ENCODE data around the gene MMS19.

MMS19 gene, protein sequence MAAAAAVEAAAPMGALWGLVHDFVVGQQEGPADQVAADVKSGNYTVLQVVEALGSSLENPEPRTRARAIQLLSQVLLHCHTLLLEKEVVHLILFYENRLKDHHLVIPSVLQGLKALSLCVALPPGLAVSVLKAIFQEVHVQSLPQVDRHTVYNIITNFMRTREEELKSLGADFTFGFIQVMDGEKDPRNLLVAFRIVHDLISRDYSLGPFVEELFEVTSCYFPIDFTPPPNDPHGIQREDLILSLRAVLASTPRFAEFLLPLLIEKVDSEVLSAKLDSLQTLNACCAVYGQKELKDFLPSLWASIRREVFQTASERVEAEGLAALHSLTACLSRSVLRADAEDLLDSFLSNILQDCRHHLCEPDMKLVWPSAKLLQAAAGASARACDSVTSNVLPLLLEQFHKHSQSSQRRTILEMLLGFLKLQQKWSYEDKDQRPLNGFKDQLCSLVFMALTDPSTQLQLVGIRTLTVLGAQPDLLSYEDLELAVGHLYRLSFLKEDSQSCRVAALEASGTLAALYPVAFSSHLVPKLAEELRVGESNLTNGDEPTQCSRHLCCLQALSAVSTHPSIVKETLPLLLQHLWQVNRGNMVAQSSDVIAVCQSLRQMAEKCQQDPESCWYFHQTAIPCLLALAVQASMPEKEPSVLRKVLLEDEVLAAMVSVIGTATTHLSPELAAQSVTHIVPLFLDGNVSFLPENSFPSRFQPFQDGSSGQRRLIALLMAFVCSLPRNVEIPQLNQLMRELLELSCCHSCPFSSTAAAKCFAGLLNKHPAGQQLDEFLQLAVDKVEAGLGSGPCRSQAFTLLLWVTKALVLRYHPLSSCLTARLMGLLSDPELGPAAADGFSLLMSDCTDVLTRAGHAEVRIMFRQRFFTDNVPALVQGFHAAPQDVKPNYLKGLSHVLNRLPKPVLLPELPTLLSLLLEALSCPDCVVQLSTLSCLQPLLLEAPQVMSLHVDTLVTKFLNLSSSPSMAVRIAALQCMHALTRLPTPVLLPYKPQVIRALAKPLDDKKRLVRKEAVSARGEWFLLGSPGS

DNA sequence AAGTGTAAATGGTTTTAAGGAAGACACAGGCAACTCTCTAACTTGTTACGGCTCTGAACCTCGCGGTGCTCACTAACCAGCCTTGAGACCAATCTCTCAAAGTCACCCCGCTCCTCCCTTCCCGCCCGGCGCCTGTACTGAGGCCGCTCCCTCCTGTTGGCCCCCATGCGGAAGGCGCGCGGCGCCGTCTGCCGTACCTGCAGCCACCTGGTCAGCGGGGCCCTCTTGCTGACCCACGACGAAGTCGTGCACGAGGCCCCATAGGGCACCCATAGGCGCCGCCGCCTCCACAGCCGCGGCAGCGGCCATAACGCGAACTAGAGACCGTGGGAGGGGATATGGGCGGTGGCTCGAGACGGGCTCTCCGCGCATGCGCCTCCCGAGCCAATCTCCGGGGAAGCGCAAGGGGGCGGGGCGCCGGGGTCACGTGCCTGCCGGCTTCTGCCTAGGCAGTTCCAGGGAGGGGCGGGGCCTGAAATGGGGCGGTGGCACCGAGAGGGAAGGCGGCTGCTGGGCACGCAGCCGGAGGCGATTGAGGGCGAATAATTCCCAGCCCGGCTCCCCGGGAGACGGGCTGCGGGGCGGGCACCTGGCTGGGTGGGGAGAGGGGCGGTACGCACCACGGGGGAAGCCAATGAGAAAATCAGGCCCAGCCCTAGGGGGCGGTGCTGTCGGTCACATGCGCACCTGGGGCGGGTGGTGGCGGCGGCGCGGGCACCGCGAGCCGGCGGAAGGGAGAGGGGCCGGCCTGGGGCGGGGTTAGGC is at the start of gene MMS19:
Gene MMS19, minus strand, starts transcription at position 347 of the 765 bp plus-strand sequence. Its CDS starts 38 bp downstream, at position 309.
- peak; percentile 99 to 100 for DNase-seq (ENCODE audit: low read depth in 2 of 2)

DNA sequence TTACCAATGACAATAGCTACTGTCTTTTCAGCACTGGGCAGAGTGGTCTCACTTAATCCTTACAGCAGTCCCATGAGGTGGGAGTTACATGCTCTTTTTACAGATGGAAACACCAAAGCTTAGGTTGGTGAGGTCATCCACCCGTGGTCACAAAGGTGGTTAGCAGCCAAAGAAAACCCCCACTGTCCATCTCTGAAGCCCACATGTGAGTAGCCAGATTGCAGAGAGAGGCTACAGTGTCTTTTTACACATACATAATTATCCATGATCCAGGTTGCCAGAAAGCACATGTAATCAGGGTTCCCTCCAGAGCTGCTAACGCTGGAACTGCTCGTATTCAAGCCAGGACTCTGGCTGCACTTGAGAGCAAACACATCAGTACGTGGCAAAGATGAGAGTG is 49.7 kb upstream of the MMS19 start:
- DNase-seq (ENCODE audit: low read depth in 2 of 2) = no peak

DNA sequence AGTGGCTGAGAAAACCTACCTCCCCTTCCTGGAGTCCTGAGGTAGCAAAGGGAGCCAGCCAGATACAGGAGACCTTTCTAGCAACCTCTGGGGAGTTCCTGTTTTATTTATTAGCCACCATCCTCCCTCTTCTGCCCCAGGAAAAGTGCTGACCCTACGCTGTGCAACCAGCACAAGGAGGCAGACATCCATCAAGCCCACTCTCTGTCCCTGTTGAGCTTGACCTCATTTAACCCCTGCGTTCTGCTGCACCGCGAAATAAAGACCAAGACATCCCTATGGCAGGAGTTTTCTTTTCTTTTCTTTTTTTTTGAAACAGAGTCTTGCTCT is 49.0 kb upstream of the MMS19 start:
- DNase-seq (ENCODE audit: low read depth in 2 of 2) = no peak

DNA sequence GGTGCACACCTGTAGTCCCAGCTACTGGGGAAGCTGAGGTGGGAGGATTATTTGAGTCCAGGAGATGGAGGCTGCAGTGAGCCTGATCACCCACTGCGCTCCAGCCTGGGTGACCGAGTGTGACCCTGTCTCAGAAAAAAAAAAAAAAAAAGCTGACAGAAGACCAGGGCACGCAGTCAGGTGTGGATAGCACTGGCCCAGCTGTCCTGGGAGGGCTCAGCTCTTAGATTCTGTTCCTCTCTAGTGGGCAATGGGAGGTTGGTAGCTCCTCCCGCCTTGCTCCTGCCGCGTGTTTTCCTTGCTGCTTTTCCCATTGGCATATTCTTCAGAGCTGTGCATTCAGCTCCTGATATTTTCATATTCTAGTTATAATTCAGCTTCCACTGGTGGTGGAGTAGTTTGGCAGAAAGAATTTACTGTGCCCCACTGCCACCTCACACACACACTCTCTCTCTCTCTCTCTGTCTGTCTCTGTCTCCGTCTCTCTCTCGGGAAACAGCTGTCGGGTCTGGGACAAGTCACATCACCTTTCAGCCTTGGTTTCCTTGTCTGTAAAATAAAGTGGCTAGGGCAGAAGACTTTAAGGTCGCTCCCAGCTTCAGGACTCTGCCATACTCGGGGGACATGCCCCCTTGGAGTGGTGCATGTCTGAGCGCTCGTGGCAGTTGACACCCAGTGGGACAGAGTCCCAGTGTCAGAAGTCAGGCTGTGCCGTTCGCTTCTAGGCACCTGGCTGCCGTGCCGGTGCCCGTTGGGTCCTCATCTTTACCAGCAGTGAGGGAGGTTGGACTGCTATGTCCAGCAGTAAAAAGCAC is 48.4 kb upstream of the MMS19 start:
- no peak for DNase-seq (ENCODE audit: low read depth in 2 of 2)

DNA sequence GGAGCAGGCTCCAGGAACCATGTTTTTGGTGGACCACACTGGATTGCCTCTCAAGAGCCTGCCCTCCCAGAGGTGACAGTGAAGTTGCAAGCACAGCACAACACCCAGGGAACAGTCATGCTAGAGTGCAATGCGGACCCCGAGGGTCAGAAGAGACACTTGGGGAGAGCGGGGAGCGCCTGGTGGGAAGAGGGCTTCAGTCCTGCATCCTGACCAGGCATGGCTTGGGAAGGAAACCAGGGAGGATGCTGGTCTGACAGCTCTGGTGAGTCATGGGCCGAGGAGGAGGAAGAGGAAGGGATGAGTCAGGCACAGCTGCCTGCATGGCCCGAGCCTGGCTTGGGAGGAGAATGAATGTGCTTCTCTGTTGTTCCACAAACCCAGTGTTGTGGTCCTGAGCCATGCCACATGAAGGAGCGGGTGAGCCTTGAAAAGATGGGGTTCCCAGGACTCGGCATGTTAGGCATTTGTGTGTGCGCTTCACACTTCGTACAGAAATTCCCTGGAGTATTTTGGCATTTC is 44.9 kb upstream of the MMS19 start:
- peak; percentile 27 to 48 for DNase-seq (ENCODE audit: low read depth in 2 of 2)

DNA sequence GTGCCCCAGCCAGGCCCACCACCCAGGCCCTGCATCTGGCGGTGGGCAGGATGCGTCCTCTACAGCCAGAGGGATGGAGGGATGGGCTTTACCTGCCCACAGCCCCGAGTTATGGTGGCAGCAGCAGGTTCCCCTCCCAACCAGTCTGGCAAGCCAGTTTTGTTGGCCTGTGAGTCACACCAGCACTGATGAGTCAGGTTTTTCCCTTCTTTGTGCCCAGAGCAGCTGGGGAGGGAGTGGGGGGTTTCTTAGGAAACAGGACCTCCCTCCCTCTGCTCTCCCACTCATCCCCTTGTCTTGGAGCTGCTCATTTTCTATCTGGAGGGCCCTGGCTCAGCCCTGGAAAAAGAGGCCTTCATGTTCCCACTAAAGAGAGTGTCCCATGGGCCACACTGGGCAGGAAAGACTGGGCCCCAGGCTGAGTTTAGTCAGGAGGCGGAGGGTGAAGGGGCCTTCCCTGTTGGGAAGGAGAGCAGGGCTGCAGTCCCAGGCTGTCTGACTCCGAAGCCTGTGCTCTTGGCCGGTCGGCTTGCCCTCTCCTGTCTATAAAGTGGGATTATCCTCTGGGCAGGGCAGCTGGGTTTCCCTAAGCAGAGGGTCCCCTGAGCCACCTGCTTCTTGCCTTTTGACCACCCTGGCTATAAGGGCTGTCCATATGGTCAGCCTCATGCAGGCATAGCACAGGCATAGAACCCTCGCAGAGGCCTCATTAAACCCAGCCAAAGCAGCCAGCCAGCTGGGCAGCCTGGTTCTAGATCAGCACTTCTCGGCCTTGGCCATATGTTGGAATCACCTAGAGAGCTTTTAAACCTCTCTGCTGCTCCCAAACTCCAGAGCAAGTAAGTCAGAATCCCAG is 44.2 kb upstream of the MMS19 start:
- peak; percentile 23 to 35 for DNase-seq (ENCODE audit: low read depth in 2 of 2)

DNA sequence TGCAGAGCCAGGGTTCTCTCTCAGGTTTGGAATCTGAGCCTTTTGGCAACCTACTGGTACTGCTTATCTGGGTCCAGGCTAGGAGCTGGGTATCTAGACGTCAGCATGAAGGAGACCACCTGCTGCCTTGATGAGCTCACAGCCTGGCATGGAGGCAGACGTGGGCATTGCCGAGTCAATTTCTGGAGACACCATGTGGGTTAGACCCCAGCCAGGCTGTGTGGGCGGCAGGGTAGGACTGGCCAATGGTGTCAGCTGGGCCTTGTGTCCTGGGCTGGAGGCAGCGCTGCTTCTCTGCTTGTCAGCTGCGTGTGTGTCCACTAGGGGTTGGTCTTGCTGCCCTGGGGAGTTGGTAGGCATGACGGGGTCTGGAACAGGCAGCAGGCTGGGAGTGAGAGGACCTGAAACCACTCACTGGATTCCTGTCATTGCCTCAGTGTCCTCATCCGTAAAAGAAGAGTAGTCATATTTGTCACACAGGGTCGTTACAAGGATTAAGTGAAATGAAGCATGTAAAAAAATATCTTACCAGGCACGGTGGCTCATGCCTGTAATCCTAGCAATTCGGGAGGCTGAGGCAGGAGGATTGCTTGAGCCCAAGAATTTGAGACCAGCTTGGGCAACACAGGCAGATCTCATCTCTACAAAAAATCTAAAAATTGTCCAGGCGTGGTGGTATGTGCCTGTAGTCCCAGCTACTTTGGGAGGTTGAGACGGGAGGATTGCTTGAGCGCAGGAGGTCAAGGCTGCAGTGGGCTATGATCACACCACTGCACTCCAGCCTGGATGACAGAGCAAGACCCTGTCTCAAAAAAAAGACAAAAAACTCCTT is 42.7 kb upstream of the MMS19 start:
- DNase-seq (ENCODE audit: low read depth in 2 of 2) = no peak

DNA sequence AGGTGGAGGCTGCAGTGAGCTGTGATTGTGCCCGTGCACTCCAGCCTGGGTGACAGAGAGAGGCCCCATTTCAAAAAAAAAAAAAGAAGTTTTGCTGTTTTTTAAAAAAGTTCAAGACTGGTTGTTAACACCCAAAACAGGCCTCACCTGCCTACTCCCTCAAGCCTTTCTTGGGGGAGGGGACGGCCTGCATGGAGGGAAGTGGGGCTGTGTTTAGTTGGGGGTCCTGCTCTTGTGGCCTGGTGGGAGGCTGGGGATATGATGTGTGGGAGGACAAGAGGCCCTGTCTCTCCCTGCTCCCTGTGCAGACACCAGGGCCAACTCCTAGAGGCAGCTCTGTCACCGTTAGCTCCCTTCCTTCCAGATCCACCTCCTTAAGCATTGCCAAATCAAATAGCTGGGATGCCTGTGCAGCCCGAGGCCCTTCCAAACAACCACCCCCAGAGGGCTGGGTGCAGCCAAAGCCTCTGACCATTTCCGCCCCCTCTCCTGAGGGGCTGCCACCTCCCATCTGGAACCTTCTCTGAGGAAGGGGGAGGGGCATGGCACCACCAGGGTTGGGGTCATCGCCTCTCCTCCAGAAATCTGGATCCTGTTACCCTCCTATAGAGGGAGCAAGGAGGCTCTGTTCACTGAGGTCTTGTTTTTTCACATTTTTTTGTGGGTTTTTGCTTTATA is 41.4 kb upstream of the MMS19 start:
- no peak for DNase-seq (ENCODE audit: low read depth in 2 of 2)

DNA sequence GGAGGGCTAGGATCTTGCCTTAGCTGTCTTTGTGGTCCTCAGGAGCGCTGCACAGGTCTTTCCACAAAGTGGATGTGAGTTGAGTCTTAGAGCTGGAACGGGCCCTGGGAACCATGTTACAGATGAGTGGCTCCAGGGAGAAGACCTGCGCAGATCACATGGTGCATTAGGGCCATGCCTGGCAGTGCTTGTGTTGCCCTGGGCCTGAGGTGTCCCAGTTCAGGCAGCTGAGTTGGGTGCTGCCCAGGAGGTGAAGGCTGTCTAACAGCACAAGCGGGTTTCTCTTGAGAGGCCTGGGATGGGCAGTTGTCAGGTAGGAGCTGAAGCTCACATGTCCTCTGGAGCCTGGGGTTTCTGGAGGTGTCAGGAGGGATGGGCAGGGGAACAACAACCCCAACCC is 40.6 kb upstream of the MMS19 start:
- DNase-seq (ENCODE audit: low read depth in 2 of 2) = no peak

DNA sequence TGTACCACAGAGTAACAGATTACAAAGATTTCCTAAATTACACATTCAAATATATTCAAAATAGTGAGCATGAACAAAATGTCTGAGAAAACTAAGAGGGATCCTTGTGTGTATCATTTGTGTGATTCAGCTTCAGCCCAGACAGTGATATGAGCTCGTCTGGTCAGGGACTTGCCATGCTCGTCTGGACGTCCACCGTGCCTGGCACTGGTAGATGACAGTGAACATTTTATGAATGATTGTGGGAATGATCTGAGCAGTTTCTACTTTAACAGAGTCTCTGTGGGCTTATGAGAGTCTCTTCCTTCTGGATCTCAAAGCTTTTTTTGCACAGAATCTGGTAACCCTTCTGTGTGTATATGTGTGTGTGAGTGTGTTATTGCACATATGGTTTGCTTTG is 40.2 kb upstream of the MMS19 start:
- DNase-seq (ENCODE audit: low read depth in 2 of 2) = no peak

DNA sequence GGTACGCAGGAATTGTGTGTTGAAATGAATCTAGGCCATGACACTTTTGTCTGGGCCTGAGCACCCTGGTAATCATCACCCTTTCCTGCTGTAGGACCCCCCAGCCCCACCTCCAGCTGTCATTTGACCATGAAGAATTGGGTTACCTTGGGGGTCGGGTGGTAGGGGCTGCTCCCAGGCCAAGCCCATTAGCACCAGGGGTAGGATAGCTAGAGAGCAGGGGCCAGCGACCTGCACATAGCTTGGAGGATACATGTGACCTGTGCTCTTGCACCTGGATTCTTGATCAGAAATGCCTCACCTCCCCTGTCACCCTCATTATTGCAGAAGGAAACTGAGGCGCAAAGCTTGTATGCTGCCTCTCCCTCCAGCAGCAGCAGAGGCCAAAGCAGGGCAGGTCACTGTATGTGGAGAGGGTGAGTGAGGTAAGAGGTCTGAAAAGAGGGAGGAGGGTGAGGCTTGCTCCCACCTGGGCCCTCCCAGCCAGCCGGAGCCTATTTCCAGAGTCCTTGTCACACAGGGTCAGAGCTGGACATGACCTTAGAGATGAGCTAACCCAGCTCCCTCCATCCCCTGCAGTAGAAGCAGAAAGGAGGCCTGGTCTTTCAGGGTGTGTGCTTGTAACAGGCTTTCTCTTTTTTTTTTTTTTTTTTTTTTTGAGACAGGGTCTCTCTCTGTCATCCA is 39.1 kb upstream of the MMS19 start:
- DNase-seq (ENCODE audit: low read depth in 2 of 2) = no peak

DNA sequence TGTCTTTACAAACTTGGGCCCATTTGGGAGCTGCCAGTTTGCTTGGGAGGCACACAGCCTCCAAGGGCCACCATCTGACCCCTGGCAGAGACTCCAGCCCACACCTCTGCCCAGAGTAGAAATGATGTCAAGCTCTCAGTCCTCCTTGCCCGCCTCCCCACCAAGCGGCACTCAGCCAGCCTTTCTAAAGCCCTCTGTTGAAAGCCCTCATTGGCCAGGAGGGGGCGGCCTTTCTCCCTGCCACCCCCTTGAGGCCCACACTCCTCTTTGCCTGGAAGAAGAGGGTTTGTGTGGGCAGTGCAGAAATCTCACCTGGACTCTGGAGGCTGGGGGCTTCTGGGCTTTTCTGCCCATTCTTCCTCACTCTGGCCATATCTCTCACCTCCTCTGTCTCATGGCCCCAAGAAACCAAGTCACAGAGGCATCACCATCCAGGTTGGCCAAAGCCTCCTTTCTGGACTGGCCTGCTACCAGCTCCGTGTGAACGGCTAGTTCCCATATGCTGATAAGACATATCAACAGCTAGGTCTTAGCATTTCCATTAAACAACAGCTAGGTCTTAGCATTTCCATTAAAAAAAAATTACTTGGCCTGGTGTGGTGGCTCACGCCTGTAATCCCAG is 36.6 kb upstream of the MMS19 start:
- DNase-seq (ENCODE audit: low read depth in 2 of 2) = peak in 1 of 2 donors; percentile 41

DNA sequence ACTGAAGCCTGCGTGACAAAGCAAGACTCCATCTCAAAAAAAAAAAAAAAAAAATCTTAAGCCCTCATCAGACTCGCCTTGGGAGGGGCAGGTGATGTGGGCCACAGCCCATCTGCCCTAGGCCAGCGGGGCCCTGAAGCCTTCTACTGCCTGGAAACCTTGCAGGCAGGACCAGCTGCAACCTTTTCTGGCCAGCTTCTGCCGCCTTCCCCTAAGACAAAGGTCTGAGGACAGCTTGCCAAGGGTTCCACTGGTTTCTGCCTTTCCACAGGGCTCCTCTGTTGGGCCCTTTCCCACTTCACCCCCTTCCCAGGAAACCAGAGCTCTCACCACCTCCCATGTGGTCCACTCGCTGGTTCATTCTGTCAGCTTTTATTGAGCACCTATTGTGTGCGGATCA is 35.7 kb upstream of the MMS19 start:
- no peak for DNase-seq (ENCODE audit: low read depth in 2 of 2)

DNA sequence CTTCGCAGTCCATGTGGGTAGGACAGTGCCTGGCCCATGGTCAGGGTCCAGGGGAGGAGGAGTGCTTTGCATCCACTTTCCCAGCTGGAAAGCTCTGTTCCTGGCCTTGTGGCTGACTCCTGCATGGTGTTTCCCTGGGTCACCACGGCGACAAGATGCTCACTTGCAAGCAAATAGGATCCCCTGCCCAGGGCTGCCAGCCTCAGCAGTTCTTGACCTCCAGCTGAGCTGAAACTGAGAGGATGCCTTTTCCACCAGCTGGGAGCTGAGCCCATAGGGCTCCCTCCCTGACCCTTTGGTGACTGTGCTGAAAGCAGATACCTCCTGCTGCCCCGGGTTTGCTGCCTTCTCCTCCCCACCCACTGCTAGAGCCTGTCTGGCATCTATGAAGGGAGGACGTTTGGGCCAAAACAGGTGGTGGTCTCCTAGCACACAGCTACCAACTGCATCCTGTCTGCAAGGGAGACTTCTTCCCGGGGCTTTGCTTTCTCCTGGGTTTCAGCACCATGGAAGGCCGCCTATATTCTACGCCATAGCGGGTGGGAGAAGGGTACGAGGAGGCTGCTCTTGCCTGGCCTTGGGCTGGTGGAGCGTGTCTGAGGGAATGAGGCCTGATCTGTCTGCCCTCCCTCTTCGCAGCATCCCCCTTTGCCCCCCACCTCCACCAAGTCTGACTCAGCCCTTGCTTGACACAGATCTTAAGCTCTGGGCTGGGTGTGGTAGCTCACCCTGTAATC is 34.9 kb upstream of the MMS19 start:
- DNase-seq (ENCODE audit: low read depth in 2 of 2) = no peak

DNA sequence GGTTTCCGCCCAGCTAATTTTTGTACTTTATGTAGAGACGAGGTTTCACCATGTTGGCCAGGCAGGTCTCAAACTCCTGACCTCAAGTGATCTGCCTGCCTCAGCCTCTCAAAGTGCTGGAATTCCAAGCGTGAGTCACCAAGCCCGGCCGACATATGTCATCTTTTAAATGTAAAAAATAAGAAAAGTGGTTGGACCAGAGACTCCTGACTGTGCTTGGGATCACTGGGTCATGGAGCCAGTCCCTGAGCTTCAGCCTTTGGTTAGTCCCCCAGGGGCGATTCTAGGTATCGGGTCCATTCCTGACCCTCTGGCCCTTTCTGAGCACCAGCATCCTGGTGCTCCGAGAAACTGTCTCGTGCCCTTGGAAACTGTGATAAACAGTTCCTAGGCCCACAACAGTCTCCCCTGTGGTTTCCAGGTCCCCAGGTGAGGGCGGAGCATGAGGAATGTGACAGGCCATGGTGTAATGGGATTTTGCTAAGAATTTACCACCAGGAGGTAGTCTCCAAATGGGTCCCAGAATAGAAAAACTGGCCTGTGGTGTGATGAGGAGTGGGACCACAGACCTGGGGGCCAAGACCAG is 33.3 kb upstream of the MMS19 start:
- DNase-seq (ENCODE audit: low read depth in 2 of 2) = no peak
